ENCODE results near the gene MACC1.
"Not testable (repeated sequence)": the region's sequence is repeated elsewhere in the genome, so short reads cannot be mapped to it uniquely, and the experiment has no call there.

Gene MACC1

DNA sequence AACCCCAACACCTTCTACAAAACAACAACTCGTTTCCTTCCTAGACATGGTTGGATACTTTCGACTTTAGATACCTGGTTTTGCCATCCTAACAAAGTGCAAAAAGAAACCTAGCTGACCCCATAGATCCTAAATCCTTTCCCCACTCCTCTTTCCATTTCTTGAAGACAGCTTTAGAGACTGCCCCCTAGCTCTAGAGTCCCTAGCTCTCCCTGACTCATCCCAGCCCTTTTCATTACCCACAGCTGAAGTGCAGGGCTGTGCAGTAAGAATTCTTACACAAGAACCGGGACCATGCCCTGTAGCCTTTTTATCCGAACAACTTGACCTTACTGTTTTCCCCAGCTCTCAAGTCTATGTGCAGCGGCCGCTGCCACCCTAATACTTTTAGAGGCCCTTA lies 93.1 kb downstream of the MACC1 start:
- DNase-seq: not testable (repeated sequence)

GRCh38 chr7:20122653-20123316 lies 94.4 kb downstream of the MACC1 start:
- not testable (repeated sequence) for DNase-seq

DNA sequence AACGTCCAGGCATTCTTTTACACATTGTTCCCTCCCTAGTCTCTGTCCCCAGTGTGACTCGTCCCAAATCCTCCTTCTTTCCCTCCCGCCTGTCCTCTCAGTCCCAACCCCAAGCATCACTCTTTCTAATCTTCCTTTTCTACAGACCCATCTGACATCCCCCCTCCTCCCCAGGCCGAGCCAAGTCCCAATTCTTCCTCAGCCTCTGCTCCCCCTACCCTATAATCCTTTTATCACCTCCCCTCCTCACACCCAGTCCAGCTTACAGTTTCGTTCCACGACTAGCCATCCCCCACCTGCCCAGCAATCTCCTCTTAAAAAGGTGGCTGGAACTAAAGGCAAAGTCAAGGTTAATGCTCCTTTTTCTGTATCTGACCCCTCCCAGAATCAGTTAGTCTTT lies 95.1 kb downstream of the MACC1 start:
- DNase-seq: no peak

GRCh38 chr7:20121404-20121803 lies 95.8 kb downstream of the MACC1 start:
- no peak for DNase-seq

- not testable (repeated sequence) for DNase-seq
Observed at GRCh38 chr7:20120611-20121168, 96.5 kb downstream of the MACC1 start.

DNA sequence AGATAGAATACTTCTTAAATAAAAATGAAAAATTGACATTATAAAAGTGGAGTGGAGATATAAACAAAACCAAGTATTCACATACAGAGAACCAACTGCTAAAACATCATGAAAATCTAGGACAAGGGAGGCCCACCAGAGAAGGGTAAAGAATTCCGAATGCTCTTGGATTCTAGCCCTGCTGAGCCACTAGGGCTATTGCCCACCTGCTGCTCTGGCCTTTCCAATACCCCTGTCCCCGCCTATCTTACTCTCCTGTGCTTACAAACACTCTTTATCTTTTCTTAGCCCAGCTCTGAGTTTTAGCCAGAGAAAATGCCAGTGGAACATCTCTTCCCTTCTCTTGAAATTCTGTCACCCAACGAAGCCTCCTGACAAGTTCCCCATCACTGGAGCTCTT lies 100.3 kb downstream of the MACC1 start:
- no peak for DNase-seq

DNA sequence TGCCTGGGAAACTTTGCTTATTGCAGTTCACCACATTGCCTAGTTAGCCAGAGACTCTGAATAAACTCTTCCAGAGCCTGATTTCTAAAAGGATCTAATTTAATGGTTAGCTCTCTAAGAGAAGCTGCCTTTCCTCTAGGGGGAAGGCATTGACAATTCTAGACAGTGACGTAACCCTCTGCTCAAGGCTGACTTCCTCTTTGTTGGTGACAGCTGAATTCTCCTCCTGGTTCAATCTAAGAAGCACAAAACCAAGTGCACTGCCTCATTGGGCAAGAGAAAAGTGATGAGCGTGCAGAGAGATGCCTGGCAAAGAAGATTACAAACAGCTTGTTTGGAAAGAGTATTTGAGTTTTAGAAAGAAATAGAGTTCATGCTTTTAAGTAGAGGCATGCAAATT lies 102.7 kb downstream of the MACC1 start:
- no peak for DNase-seq

DNA sequence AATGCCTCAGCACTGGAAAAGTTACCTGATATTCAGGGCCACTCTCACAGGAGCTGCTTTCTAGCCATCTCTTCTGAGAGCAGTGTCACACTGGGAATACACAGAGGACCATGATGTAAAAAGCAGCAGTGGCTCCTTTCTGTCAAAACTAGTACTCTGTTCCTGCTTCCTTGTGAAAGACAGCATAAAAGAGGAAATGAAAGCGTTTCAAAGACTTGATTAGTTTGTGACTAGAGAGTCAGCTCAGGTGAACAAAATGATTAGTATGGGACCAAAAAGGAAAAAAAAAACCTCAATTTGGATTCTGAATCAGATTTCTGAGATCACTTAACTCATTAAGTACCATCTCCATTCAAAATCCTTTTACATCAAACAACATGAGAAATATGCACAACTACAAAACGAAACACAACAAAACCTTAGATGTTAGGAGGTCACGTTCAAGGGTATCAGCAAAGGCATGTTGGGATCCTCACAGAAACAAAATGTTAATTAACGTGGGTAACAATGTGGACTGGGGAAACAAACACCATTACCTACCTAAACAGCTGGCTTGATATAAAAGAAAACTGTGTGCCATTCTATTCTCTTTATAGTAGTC lies 103.7 kb downstream of the MACC1 start:
- DNase-seq: no peak

DNA sequence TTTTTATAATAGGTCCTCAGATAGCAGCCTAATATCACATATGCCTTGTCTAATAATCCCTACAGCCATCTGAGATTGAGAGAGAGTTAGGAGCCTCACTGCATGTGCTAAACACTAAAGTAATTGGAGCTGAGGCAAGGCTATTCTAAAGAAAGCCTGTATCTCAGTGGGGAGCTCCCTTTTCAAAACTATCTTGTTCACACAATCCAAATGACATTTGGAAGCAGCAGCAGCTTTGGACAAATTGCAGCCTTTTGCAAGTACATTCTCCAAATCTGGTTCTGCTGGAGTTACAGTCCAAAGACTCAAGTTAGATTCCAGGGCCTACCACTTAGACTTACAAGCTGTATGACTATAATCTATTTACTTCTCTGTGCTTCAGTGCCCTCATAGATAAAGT lies 104.5 kb downstream of the MACC1 start:
- no peak for DNase-seq

- DNase-seq: no peak
Observed at GRCh38 chr7:20111821-20112542, 105.2 kb downstream of the MACC1 start.

- DNase-seq: no peak
Observed at GRCh38 chr7:20107582-20107981, 109.6 kb downstream of the MACC1 start.

- no peak for DNase-seq
Observed at GRCh38 chr7:20104696-20105095, 112.5 kb downstream of the MACC1 start.

DNA sequence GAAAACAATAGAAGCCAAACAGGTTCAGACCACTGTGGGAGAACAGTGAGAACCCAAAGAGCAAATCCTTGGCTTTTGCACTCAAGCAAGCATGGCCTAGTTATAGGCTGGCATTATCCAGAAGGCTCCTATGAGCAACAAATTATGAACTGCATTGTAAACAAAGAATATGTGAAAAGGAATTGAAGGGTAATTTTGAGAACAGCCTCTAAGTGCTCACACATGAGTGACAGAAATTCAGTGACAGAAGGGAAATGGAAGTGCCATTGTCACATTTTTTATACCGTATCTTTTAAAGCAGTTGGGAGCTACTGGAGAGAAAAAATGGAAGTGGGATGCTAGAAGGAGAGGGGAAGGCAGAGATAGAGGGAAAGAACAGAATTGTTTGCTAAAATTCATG lies 114.2 kb downstream of the MACC1 start:
- no peak for DNase-seq

- DNase-seq: no peak
Observed at GRCh38 chr7:20095862-20096261, 121.3 kb downstream of the MACC1 start.

- DNase-seq: no peak
Observed at GRCh38 chr7:20095436-20095835, 121.7 kb downstream of the MACC1 start.

GRCh38 chr7:20089431-20089830 lies 127.8 kb downstream of the MACC1 start:
- DNase-seq: no peak

DNA sequence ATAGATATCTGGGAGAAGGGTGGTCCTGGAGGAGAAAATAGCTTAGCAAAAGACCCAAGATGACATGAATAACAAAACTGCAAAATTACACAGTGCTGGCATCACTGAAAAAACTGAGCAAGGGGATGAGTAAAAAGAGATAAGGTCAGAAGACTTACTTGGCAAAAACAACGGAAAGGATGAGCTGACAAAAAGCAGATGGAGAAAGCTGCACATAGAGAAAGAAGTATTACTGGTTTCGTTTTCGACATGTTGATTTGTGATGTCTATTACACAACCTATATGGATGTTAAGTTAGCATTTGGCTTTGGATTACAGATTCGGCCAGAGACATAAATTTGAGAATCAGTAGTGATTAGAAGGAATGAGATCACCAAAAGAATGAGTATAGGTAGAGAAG lies 132.1 kb downstream of the MACC1 start:
- DNase-seq: no peak
